Measurements from ENCODE around the gene TSKS. TPM values are rescaled to one million over a fixed set of nuclear protein-coding genes. Genes with fewer than 3 reads are reported as not detected.

The TSKS gene
- total RNA-seq, 1 experiment from 2014 or later, result 0.24 TPM

- Histone ChIP-seq H3K36me3 (replicated peaks; ENCODE audit: control insufficient read depth, insufficient read depth, low read length) (peaks cover 7% of the 10 kb centered on the region), H3K27me3 (ENCODE audit: control insufficient read depth, insufficient read depth, low read length) (no peaks in the 10 kb centered on the region), H3K4me3 (ENCODE audit: insufficient read depth, low read depth, low read length) (no peak overlapping the region)
- no peak for DNase-seq
Measured at GRCh38 chr19:49700563-49700962, 62.5 kb downstream of the TSKS start.

- Histone ChIP-seq H3K27me3 (ENCODE audit: control insufficient read depth, insufficient read depth, low read length) (no peaks in the 10 kb centered on the region), H3K36me3 (replicated peaks; ENCODE audit: control insufficient read depth, insufficient read depth, low read length) (peaks cover 4% of the 10 kb centered on the region), H3K4me3 (ENCODE audit: insufficient read depth, low read depth, low read length) (no peak overlapping the region)
- DNase-seq, result no peak
Measured at GRCh38 chr19:49699364-49699763, 63.7 kb downstream of the TSKS start.

- no peak overlapping the region for H3K4me3 ChIP-seq (ENCODE audit: insufficient read depth, low read depth, low read length)
- H3K27me3 ChIP-seq (ENCODE audit: control insufficient read depth, insufficient read depth, low read length), result no peaks in the 10 kb centered on the region
- peaks cover 6% of the 10 kb centered on the region for H3K36me3 ChIP-seq (replicated peaks; ENCODE audit: control insufficient read depth, insufficient read depth, low read length)
- DNase-seq, result no peak
Measured at GRCh38 chr19:49696865-49697264, 66.2 kb downstream of the TSKS start.

GRCh38 chr19:49696115-49696514, 67.0 kb downstream of the TSKS start:
- Histone ChIP-seq H3K36me3 (replicated peaks; ENCODE audit: control insufficient read depth, insufficient read depth, low read length) (peaks cover 6% of the 10 kb centered on the region), H3K27me3 (ENCODE audit: control insufficient read depth, insufficient read depth, low read length) (no peaks in the 10 kb centered on the region), H3K4me3 (ENCODE audit: insufficient read depth, low read depth, low read length) (no peak overlapping the region)
- no peak for DNase-seq

GRCh38 chr19:49692147-49692506, 71.0 kb downstream of the TSKS start:
- no peak overlapping the region for H3K4me3 ChIP-seq (ENCODE audit: insufficient read depth, low read depth, low read length)

GRCh38 chr19:49691243-49692146, 71.6 kb downstream of the TSKS start:
- peak overlapping the region; percentile 74 for H3K4me3 ChIP-seq (ENCODE audit: insufficient read depth, low read depth, low read length)
- no peaks in the 10 kb centered on the region for H3K27me3 ChIP-seq (ENCODE audit: control insufficient read depth, insufficient read depth, low read length)
- DNase-seq, result peak; percentile 92
- peaks cover 8% of the 10 kb centered on the region for H3K36me3 ChIP-seq (replicated peaks; ENCODE audit: control insufficient read depth, insufficient read depth, low read length)

More at GRCh38 chr19:49692147-49692506, 71.0 kb downstream of the TSKS start:
- peak; percentile 46 for DNase-seq
- peaks cover 7% of the 10 kb centered on the region for H3K36me3 ChIP-seq (replicated peaks; ENCODE audit: control insufficient read depth, insufficient read depth, low read length)
- no peaks in the 10 kb centered on the region for H3K27me3 ChIP-seq (ENCODE audit: control insufficient read depth, insufficient read depth, low read length)

- Histone ChIP-seq H3K27me3 (ENCODE audit: control insufficient read depth, insufficient read depth, low read length) (no peaks in the 10 kb centered on the region), H3K4me3 (ENCODE audit: insufficient read depth, low read depth, low read length) (peak within 1 kb of the TSS; percentile 74), H3K36me3 (replicated peaks; ENCODE audit: control insufficient read depth, insufficient read depth, low read length) (peaks cover 12% of the 10 kb centered on the region)
- peak; percentile 96 for DNase-seq
Measured at GRCh38 chr19:49690656-49691242, 72.4 kb downstream of the TSKS start, which contains the start of gene CPT1C. TSS of gene CPT1C (plus strand) at chr19:49691116. CDS start at chr19:49692253, 1,137 bp downstream.

- Histone ChIP-seq H3K27me3 (ENCODE audit: control insufficient read depth, insufficient read depth, low read length) (no peaks in the 10 kb centered on the region), H3K4me3 (ENCODE audit: insufficient read depth, low read depth, low read length) (peak overlapping the region; percentile 74), H3K36me3 (replicated peaks; ENCODE audit: control insufficient read depth, insufficient read depth, low read length) (peaks cover 17% of the 10 kb centered on the region)
- DNase-seq, result no peak
Measured at GRCh38 chr19:49690079-49690655, 72.9 kb downstream of the TSKS start.

Other genes starting within 250 kb of the TSKS start
- 28.2 and 29.2 TPM in 2 replicates for gene RCN3, start 235.3 kb downstream of the TSKS start, total RNA-seq (2014; rRNA removed; shearing (Covaris generic))
- gene NOSIP, start 182.8 kb downstream of the TSKS start, total RNA-seq (2014; rRNA removed; shearing (Covaris generic)), result 102 and 142 TPM in 2 replicates
- 0.55 and 1.2 TPM in 2 replicates for gene PRRG2, start 182.0 kb downstream of the TSKS start, total RNA-seq (2014; rRNA removed; shearing (Covaris generic))
- gene PRR12, start 172.1 kb downstream of the TSKS start, total RNA-seq (2014; rRNA removed; shearing (Covaris generic)), result 8.2 and 10.8 TPM in 2 replicates
- gene RRAS, start 123.2 kb downstream of the TSKS start, total RNA-seq (2014; rRNA removed; shearing (Covaris generic)), result 13.3 and 20.1 TPM in 2 replicates
- 32.9 and 37.0 TPM in 2 replicates for gene SCAF1, start 121.1 kb downstream of the TSKS start, total RNA-seq (2014; rRNA removed; shearing (Covaris generic))
- 107 and 108 TPM in 2 replicates for gene IRF3, start 97.4 kb downstream of the TSKS start, total RNA-seq (2014; rRNA removed; shearing (Covaris generic))
- gene BCL2L12, start 97.4 kb downstream of the TSKS start, total RNA-seq (2014; rRNA removed; shearing (Covaris generic)), result 34.3 and 42.5 TPM in 2 replicates
- gene PRMT1, start 86.0 kb downstream of the TSKS start, total RNA-seq (2014; rRNA removed; shearing (Covaris generic)), result 690 and 848 TPM in 2 replicates
- gene ADM5, start 73.7 kb downstream of the TSKS start, total RNA-seq (2014; rRNA removed; shearing (Covaris generic)), result 1.4 and 1.8 TPM in 2 replicates
- 25.8 and 28.9 TPM in 2 replicates for gene CPT1C, start 72.2 kb downstream of the TSKS start, total RNA-seq (2014; rRNA removed; shearing (Covaris generic))
- 208 and 249 TPM in 2 replicates for gene AP2A1, start 3.7 kb upstream of the TSKS start, total RNA-seq (2014; rRNA removed; shearing (Covaris generic))
- 48.5 and 49.5 TPM in 2 replicates for gene FUZ, start 50.0 kb upstream of the TSKS start, total RNA-seq (2014; rRNA removed; shearing (Covaris generic))
- 49.3 and 53.5 TPM in 2 replicates for gene MED25, start 55.0 kb upstream of the TSKS start, total RNA-seq (2014; rRNA removed; shearing (Covaris generic))
- 205 and 219 TPM in 2 replicates for gene PTOV1, start 87.9 kb upstream of the TSKS start, total RNA-seq (2014; rRNA removed; shearing (Covaris generic))
- 76.2 and 94.7 TPM in 2 replicates for gene PNKP, start 104.3 kb upstream of the TSKS start, total RNA-seq (2014; rRNA removed; shearing (Covaris generic))
- 7.2 and 12.9 TPM in 2 replicates for gene AKT1S1, start 114.0 kb upstream of the TSKS start, total RNA-seq (2014; rRNA removed; shearing (Covaris generic))
- gene TBC1D17, start 114.4 kb upstream of the TSKS start, total RNA-seq (2014; rRNA removed; shearing (Covaris generic)), result 10.2 and 12.6 TPM in 2 replicates
- 0.59 and 0.73 TPM in 2 replicates for gene IL4I1, start 133.6 kb upstream of the TSKS start, total RNA-seq (2014; rRNA removed; shearing (Covaris generic))
- gene ATF5, start 165.9 kb upstream of the TSKS start, total RNA-seq (2014; rRNA removed; shearing (Covaris generic)), result 10.7 and 15.0 TPM in 2 replicates
- gene NUP62, start 166.2 kb upstream of the TSKS start, total RNA-seq (2014; rRNA removed; shearing (Covaris generic)), result 104 and 109 TPM in 2 replicates
- not detected in 2 replicates for gene SIGLEC11, start 197.9 kb upstream of the TSKS start, total RNA-seq (2014; rRNA removed; shearing (Covaris generic))

Data from H7 (cell line).